ENCODE data around the gene PMEL. TPM values are rescaled to one million over a fixed set of nuclear protein-coding genes. Genes with fewer than 3 reads are reported as not detected.

Gene PMEL
- total RNA-seq = 0.33 and 1.6 TPM in 2 replicates

GRCh38 chr12:55965941-55966407 is at the start of gene PMEL:
Gene PMEL (minus strand): TSS chr12:55966042. CDS start chr12:55966011, 31 bp downstream.

GRCh38 chr12:55996715-55997534 is 31.1 kb upstream of the PMEL start, which contains the start of gene SUOX:
Gene SUOX (plus strand): TSS chr12:55997276. CDS start chr12:56002222, 4,946 bp downstream.

GRCh38 chr12:55973599-55974307 is 7.9 kb upstream of the PMEL start, which contains the start of gene RAB5B:
Gene RAB5B (plus strand): TSS chr12:55974078. CDS start chr12:55986961, 12,883 bp downstream.

GRCh38 chr12:55966408-55967281 is 803 bp upstream of the PMEL start, which contains the start of gene CDK2:
Gene CDK2 (plus strand): TSS chr12:55966830. CDS start chr12:55967009, 179 bp downstream.

GRCh38 chr12:55930771-55931316 is 35.0 kb downstream of the PMEL start, which contains the start of gene DGKA:
Gene DGKA (plus strand): TSS chr12:55931162. CDS start chr12:55936504, 5,342 bp downstream.

GRCh38 chr12:55927588-55928502 is 38.0 kb downstream of the PMEL start, which contains the start of gene PYM1:
Gene PYM1 (minus strand): TSS chr12:55927894. CDS start chr12:55927761, 133 bp downstream.

Other genes with a start within 250 kb of the PMEL start
- 62.9 and 118 TPM in 2 replicates for gene BLOC1S1, start 250.0 kb downstream of the PMEL start, total RNA-seq
- gene RDH5, start 245.6 kb downstream of the PMEL start, total RNA-seq = 36.7 and 58.9 TPM in 2 replicates
- 2,880 and 3,412 TPM in 2 replicates for gene CD63, start 237.0 kb downstream of the PMEL start, total RNA-seq
- gene GDF11, start 222.9 kb downstream of the PMEL start, total RNA-seq = 10.2 and 18.4 TPM in 2 replicates
- 63.2 and 108 TPM in 2 replicates for gene SARNP, start 148.3 kb downstream of the PMEL start, total RNA-seq
- 12.2 and 24.9 TPM in 2 replicates for gene ORMDL2, start 148.0 kb downstream of the PMEL start, total RNA-seq
- 72.8 and 74.6 TPM in 2 replicates for gene DNAJC14, start 136.5 kb downstream of the PMEL start, total RNA-seq
- 8.4 and 12.1 TPM in 2 replicates for gene MMP19, start 123.1 kb downstream of the PMEL start, total RNA-seq
- 34.2 and 36.5 TPM in 2 replicates for gene PYM1, start 38.1 kb downstream of the PMEL start, total RNA-seq
- gene DGKA, start 34.9 kb downstream of the PMEL start, total RNA-seq = 68.6 and 74.2 TPM in 2 replicates
- 13.4 and 21.1 TPM in 2 replicates for gene CDK2, start 788 bp upstream of the PMEL start, total RNA-seq
- 65.5 and 66.2 TPM in 2 replicates for gene RAB5B, start 8.0 kb upstream of the PMEL start, total RNA-seq
- 17.5 and 19.0 TPM in 2 replicates for gene SUOX, start 31.2 kb upstream of the PMEL start, total RNA-seq
- 1.2 and 1.7 TPM in 2 replicates for gene IKZF4, start 55.0 kb upstream of the PMEL start, total RNA-seq
- gene RPS26, start 75.9 kb upstream of the PMEL start, total RNA-seq = 136 and 411 TPM in 2 replicates
- gene ERBB3, start 114.1 kb upstream of the PMEL start, total RNA-seq = 0.33 and 2.3 TPM in 2 replicates
- gene PA2G4, start 138.5 kb upstream of the PMEL start, total RNA-seq = 101 and 138 TPM in 2 replicates
- 1,465 and 2,446 TPM in 2 replicates for gene RPL41, start 150.6 kb upstream of the PMEL start, total RNA-seq
- gene ZC3H10, start 152.2 kb upstream of the PMEL start, total RNA-seq = 4.4 and 5.6 TPM in 2 replicates
- 396 and 399 TPM in 2 replicates for gene ESYT1, start 162.2 kb upstream of the PMEL start, total RNA-seq
- 68.3 and 89.3 TPM in 2 replicates for gene MYL6B, start 186.5 kb upstream of the PMEL start, total RNA-seq
- 1,139 and 2,051 TPM in 2 replicates for gene MYL6, start 192.3 kb upstream of the PMEL start, total RNA-seq
- gene SMARCC2, start 223.4 kb upstream of the PMEL start, total RNA-seq = 42.6 and 58.9 TPM in 2 replicates